Measurements from ENCODE around the gene PPP4R4.
"Not testable (repeated sequence)": the region's sequence is repeated elsewhere in the genome, so short reads cannot be mapped to it uniquely, and the experiment has no call there.

The PPP4R4 gene

DNA sequence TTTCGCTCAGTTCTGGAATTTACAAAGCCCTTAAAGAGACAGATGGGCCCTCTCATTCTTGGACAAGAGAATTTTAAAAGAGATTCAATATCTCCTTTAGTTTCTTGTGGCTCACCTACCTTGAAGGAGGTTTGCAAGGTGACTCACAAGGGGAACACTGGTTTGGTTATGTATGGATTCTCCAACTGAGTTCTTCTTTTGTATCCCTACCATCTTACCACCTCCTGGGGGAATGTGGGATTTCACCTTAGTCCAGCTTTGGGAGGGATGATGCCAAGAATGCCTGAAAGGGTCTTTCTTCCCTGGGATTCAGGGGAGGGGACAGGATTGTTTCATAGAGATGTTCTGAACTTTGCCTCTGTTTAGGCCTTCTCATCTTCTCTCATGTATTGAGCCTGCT is 3.7 kb downstream of the PPP4R4 start:
- DNase-seq (ENCODE audit: low read depth in 2 of 2, low spot score in 1 of 2) = no peak

DNA sequence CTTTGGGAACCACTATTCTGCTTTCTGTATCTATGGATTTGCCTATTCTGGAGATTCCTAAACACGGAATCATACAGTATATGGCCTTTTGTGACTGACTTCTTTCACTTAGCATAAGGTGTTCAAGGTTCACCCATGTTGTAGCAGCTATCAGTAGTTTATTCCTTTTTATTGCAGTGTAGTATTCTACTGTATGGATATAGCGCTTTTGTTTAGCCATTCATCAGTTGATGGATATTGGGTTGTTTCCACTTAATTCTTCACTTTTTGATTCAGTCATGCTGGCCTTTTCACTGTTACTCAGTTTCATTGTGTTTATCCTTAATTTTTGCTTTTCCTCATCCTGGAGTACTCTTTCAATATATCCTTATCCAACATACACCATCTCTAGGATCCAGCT is 5.1 kb downstream of the PPP4R4 start:
- DNase-seq (ENCODE audit: low read depth in 2 of 2, low spot score in 1 of 2) = no peak

DNA sequence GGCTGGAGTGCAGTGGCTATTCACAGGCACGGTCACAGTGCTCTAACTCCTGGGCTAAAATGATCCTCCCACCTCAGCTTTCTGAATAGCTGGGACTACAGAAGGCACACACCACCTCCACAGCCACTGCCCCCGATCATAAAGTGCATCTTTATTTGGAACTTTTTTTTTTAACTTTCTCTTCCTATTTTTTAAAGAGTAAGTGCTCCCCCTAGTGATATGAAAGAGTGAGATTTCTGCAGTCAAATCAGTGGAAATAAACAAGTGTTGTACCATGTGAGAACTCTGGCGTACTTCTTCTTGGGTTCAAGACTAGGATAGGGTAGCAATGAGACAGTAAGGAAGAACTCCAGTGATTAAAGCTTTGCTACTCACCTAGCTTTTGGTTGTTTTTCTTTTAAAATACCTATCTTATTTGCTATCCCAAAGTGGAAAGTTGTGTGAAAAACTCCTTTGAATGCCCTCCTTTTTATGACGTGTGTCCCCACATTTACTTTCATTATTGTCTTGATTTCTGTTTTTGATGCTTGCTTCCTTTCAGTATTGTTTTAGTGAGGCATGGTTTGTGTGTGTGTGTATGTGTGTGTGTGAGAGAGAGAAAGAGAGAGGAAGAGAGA is 6.6 kb downstream of the PPP4R4 start:
- DNase-seq (ENCODE audit: low read depth in 2 of 2, low spot score in 1 of 2) = no peak

DNA sequence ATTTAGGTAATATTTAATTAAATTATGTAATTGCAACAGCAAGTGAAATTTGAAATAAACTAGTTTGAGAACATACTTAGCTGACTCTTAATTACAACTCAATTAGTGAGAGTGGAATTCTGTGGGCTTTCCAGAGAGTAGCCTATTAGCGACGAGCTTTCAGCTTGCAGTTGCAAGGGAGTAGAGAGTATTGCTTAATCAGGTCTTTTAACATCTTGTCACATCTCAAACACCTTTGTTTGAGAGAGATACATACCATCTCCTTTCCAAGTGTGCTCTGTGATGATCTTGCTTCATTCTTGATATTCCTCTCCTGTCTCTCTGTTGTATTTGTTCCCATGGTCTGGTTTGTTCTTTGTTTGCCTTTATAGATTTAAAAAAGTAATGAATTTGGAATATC is 7.7 kb downstream of the PPP4R4 start:
- DNase-seq (ENCODE audit: low read depth in 2 of 2, low spot score in 1 of 2) = no peak

DNA sequence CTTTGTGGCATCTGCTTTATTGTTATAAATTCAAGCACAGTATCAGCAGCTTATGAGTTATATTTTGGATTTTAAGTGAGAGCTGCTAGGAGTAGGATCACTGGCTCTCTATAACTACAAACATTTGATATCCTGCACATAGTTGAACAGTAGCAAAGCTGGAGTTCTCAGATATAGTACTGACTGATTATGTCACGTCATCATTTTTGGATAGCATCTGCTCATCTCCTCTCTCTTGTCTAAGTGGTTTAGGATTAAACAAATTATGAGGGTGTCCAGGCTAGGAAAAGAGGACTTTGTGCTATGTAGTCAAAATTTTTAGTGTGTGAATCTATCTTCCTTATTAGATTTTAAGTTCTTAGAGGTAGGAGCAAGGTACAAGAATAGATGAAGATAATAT is 18.4 kb downstream of the PPP4R4 start:
- no peak for DNase-seq (ENCODE audit: low read depth in 2 of 2, low spot score in 1 of 2)

DNA sequence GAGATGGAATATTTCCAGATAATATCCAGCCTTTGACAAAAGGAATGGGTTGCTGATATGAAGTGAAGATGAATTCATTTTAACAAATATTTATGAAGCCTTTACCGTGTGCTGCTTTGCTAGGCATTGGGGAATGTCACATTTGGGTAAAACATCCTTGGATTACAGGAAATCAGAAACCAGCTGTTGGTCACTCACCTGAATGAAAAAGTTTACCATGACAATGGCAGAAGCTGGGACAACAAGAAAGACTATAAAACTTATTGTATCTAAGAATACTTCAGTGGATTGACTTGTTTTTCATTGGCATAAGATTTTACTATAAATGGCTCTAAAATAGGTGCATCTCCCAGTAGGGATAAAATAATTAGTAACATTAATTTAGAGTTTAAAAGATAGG is 19.7 kb downstream of the PPP4R4 start:
- no peak for DNase-seq (ENCODE audit: low read depth in 2 of 2, low spot score in 1 of 2)

DNA sequence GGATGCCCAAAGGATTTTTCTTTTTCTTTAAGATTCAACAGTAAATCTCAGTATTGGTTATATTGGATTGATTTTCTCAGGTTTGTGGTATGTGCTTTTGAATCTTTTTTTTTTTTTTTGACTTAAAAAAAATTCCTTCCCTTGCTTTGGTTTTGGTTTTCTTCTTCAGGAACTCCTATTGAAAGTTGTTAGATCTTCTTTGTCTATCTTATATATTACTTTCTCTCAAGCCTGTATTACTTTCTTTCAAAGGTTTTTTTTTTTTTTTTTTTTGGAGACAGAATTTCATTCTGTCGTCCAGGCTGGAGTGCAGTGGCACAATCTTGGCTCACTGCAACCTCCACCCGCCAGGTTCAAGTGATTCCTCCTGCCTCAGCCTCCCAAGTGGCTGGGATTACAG is 21.9 kb downstream of the PPP4R4 start:
- DNase-seq (ENCODE audit: low read depth in 2 of 2, low spot score in 1 of 2) = no peak

DNA sequence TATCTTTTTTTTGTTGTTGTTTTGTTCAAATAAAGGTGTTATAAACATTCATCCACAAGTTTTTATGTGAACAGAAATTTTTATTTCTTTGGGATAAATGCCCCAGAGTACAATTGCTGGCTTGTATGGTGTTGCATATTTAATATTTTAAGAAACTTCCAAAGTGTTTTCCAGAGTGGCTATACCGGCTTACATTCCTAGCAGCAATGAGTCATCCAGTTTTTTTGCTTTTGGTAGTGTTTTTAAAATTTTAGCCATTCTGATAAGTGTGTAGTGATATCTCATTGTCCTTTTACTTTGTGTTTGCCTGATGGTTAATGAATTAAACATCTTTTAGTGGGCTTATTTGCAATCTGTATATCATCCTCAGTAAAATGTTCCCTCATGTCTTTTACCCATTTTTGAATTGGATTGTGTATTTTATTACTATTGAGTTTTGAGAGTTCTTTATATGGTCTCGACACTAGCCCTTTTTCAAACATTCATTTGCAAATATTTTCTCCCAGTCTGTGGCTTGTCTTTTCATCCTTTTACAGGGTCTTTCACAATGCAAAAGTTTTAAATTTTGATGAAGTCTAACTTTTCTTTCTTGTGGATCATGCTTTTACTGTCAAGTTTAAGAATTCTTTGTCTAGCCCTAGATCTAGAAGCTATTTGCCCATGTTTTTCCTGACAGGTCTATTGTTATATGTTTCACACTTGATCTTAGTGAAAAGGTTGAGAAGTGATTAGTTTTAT is 29.5 kb downstream of the PPP4R4 start:
- no peak for DNase-seq (ENCODE audit: low read depth in 2 of 2, low spot score in 1 of 2)

DNA sequence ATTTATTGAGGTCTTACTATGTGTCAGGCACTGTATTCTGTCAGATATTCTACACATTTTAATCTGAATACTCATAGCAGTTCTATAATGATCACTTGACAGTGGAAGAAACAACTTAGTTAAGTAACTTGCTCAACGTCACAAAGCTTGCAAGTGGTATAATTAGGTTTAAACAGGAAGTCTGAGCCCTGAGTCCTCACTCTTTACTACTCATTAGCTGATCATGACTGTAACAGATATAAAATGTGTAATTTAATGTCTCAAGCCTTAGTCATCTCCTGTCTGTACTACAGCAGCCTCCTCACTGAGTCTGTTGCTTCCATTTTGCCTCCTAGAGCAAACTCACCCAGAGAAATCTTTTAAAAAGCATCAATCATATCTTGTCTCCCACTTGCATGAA is 38.9 kb downstream of the PPP4R4 start:
- DNase-seq (ENCODE audit: low read depth in 2 of 2, low spot score in 1 of 2) = no peak

DNA sequence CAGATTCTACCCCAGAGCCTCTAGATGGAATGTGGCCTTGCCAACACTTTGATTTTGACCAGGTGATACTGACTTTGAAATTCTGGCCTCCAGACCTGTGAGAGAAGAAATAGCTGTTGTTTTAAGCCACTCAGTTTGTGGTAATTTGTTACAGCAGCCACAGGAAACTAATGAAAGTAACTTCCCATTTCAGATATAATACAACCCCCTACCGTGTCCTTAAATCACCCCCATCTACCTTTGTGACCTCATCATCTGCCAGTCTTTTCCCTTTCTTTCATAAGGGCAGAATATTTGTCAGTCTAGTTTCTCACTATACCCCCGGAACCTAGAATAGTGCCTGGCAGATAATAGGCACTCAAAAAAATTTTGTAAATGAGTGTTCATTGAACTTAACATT is 39.6 kb downstream of the PPP4R4 start:
- DNase-seq (ENCODE audit: low read depth in 2 of 2, low spot score in 1 of 2) = no peak

DNA sequence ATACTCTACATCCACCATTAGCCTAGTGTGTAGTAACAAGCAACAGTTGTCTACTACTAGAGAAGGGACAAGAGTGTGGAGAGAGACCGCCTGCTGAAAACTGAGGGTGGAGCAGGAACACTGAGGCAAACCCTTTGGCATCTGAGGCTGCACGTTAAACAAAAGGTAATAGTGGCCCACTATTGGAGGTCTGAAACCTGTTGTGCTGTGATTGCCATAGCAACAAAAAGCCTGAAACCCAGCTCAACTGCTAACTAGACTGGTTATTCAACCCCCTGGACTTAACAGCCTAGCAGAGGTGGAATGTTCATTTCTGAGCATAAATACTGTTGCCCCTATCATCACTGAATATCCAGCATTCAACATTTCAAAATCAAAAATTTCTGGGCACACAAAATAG is 43.0 kb downstream of the PPP4R4 start:
- no peak for DNase-seq (ENCODE audit: low read depth in 2 of 2, low spot score in 1 of 2)

DNA sequence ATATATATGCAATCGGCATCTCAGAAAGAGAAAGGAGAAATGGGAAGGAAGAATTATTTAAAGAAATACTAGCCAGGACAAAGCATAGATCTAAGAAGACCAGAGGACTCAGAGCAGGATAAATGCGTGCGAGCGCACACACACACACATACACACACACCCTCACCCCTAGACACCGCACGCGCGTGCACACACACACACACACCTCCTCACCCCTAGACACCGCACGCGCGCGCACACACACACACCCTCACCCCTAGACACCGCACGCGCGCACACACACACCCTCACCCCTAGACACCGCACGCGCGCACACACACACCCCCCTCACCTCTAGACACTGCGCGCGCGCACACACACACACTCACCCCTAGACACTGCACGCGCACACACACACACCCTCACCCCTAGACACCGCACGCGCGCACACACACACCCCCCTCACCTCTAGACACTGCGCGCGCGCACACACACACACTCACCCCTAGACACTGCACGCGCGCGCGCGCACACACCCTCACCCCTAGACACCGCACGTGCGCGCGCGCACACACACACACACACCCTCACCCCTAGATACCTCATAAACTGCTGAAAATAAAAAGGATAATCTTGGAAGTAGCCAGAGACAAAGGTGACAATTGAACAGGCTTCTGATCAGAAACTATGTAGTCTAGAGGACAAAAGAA is 44.2 kb downstream of the PPP4R4 start:
- not testable (repeated sequence) for DNase-seq (ENCODE audit: low read depth in 2 of 2, low spot score in 1 of 2)

DNA sequence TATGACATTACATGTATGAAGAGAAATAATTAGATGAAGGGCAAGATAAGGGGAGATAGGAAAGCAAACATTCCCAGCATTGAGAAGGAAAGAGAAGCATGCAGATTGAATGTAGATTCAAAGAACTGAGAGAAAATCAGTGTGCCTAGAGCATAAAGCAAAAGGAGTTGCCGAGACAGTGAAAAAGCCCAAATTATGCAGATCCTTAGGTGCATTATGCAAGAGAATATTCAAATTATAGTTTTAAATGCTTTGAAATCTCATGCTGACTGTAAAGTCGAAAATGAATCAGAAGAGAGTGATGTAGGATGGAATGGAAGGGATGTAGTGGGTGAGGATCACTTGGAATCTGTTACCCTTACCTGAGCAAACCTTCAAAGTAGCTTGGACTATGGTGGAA is 49.9 kb downstream of the PPP4R4 start:
- DNase-seq (ENCODE audit: low read depth in 2 of 2, low spot score in 1 of 2) = no peak

DNA sequence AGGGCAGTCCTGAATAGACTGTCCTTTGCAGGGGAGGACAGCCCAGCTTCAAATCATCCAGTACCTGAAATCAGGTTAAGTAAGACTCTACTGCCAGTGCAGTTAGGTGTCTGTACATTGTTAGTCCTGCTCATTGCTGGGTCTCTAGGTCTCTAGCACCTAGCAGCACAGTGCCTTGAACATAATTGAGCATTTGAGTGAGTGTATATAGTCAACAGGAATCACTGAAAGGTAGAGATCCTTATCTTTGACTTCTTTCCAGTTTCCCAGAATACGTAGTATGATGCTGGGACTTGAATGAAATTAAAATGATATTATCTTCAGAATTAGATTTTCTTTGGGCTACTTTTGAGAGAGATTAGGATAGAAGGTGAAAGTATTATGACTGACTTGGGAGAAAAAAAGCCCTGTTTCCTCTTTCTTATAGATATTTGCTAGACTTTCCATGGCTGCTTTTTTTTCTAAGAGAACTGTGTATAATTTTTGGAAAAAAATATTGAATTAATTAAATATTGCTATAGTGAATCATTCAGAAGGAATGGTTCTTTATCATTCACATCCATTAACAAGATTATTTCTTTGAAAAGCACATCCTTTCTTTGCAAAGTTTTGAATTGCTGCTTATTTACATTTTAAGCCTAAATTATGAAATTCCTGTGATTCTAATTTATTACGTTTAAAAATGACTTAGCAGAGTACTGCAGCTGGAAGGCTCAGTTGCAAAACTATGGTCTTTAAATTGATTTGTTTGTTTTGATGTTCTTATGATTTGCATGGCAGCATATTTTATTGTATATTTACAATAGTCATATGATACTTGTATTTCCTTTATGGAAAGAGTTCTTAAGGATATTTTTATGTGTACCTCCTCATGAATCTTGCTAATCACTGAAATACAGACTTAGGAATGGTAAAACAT is 51.6 kb downstream of the PPP4R4 start:
- DNase-seq (ENCODE audit: low read depth in 2 of 2, low spot score in 1 of 2) = no peak

DNA sequence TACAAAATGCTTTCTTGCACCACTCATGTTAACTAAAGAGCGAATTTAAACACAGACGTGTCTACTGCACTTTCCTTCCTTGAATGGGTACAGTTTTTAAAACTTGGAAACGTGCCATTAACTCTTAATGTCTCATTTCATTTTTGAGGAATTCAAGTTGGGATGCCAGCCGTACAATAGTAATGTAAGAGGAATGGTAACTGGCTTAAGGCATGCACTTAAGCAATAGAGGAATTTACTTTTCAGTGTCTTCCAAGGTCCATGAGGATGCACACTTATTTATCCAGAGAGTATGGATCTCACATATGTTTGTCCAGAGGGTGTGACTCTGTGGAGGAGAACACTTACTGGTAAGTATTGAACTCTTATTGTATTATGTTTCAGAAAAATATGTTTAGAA is 52.9 kb downstream of the PPP4R4 start:
- DNase-seq (ENCODE audit: low read depth in 2 of 2, low spot score in 1 of 2) = no peak

DNA sequence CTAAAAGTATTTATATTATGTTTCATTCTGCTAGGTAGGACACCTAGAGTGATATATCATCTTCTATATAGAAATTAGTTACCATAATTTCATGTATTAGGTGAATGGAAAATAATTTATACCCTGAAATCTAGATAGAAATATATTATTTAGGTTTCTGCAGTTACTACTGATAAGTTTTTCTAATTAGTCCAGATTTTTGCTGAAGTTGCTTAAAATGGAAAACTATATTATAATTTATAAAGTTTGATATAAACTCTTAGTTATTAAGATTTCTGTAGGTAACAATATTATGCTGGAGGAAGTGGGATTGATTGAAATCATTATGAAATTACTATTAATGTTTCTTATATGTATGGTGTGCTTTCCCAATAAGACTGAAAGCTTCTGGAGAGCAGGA is 62.9 kb downstream of the PPP4R4 start:
- DNase-seq (ENCODE audit: low read depth in 2 of 2, low spot score in 1 of 2) = no peak

DNA sequence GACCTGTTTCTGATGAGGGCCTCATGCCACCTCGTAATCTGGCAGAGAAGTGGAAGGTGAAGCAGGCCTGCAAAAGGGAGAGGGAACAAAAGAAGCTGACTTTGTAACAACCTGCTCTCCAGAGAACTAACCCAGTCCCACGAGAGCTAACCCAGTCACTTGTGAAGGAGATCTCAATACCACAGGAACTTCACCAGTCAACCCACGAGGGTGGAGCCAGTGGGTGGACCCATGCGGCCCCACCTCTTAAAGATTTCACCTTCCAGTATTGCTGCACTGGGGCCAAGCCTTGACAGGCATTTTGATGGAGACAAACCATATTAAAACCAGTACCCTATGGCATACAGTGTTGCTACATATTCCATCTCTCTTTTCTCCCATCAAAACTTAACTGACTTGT is 63.9 kb downstream of the PPP4R4 start:
- DNase-seq (ENCODE audit: low read depth in 2 of 2, low spot score in 1 of 2) = no peak

DNA sequence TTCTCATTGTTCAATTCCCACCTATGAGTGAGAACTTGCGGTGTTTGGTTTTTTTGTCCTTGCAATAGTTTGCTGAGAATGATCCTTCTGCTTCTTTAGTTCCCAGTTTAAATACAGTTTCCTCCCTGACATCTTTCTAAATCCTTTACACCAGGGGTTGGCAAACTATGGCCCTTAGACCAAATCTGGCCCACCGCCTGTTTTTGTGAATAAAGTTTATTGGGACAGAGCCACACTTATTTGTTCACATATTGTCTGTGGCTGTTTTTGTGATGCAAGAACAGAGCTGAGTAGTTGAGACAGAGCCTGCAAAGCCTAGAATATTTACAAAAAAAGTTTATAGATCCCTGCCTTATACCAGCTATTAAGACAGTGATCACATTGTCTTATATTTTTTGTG is 65.3 kb downstream of the PPP4R4 start:
- no peak for DNase-seq (ENCODE audit: low read depth in 2 of 2, low spot score in 1 of 2)

DNA sequence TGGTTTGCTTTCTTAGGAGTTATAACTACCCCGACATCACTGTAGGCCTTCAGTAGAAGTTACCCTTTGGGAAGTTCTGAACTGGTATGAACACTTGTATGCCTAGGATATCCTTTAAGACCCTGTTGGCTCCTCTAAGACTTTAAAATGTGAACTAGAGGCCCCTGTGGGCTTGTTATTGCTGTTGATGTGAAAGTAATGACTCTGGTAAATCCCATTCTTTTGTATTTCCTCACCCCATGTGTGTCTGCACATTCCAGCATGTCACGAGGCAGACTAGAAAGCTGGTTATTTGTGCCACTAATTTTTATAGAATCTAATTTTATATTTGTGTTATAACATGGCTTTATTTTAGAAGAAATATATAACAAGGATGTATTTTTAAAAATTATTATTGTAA is 70.1 kb downstream of the PPP4R4 start:
- DNase-seq (ENCODE audit: low read depth in 2 of 2, low spot score in 1 of 2) = no peak

DNA sequence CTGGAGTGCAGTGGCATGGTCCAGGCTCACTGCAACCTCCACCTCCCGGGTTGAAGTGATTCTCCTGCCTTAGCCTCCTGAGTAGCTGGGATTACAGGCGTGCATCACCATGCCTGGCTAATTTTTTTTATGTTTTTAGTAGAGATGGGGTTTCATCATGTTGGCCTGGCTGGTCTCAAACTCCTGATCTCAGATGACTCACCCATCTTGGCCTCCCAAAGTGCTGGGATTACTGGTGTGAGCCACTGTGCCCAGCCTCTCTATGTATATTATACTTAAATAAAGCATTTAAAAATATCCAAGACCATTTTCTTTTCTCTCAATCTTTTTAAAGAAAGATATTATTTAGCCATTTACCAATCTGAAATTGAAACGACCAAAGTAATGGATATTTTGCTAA is 90.1 kb downstream of the PPP4R4 start:
- DNase-seq (ENCODE audit: low read depth in 2 of 2, low spot score in 1 of 2) = not testable (repeated sequence)

DNA sequence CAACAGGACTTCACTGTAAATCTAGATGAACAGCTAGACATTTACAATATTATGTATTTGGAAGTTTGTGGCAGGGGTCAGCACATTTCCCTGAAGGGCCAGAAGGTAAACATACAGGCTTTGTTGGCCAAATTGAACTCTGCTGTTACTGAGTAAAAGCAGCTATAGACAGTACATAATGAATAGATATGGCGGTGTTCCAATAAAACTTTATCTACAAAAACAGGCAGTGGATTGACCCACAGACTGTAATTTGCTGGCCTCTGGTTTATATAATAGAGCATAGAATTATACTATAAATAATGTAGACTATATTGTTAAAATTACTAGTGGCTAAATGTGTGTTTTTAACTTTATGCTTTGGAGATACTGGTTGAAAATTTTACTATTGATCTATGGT is 93.2 kb downstream of the PPP4R4 start:
- no peak for DNase-seq (ENCODE audit: low read depth in 2 of 2, low spot score in 1 of 2)

DNA sequence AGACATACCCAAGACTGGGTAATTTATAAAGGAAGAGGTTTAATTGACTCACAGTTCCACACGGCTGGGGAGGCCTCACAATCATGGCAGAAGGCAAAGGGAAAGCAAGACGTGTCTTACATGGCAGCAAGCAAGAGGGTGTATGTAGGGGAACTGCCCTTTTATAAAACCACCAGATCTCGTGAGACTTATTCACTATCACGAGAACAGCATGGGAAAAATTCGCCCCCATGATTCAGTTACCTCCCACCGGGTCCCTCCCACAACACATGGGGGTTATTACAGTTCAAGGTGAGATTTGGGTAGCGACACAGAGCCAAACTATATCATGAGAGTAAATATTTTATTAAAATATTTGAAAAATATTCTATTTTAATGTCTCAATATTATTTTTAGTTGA is 94.5 kb downstream of the PPP4R4 start:
- DNase-seq (ENCODE audit: low read depth in 2 of 2, low spot score in 1 of 2) = not testable (repeated sequence)

All from stimulated activated CD8-positive, alpha-beta memory T cell treated with anti-CD3 and anti-CD28 coated beads, Interleukin-4, amount 100 ng/mL, for 4 hours (primary cell).